Posterior vena cava (tissue), 2 donors: Measurements from ENCODE around the gene PLPP6. TPM values are rescaled to one million over a fixed set of nuclear protein-coding genes. Genes with fewer than 3 reads are reported as not detected.
"Not testable (repeated sequence)": the region's sequence is repeated elsewhere in the genome, so short reads cannot be mapped to it uniquely, and the experiment has no call there.

ENCODE experiments used
- DNase-seq: peaks from one replicate; pipeline ENCODE4 v3.0.0-alpha.2; 2020; ENCODE audit warnings: low spot score
- intact Hi-C, 2 donors: fragments of 100-400 bp; cut with DNase I; formaldehyde crosslinking; loops; one replicate each; pipeline versions ENCODE4 v1.14.1 to v1.14.2; 2022 to 2023
- long read RNA-seq, 2 donors: library from polyadenylated mRNA; unstranded; transcript quantifications; one replicate each; pipeline ENCODE4 v2.0.0, GENCODE V29; 2020 to 2021
- total RNA-seq, 2 donors: library from RNA; stranded (reverse); fragmentation: NEBNext Ultra II Directional; extraction: Animal tissue kit (Norgen Biotek cat#: 25700); gene quantifications; one replicate each; pipeline ENCODE4 v1.2.1, GENCODE V29; 2021
- donor health status: DM: yes; HTN: yes; CAD: no.
- donor health status: DM: yes; HTN: yes; CAD: no.

PLPP6 gene
- 1 to 10 TPM; 4.3 to 4.9 TPM for total RNA-seq
- long read RNA-seq, donor 1, partial matches to known transcripts: 0 of 1 reads
- long read RNA-seq, donor 1, other reads (novel, unspliced or antisense): 0 of 1 reads
- long read RNA-seq, donor 2, transcript PLPP6-201 (1 exons, 2,944 nt): major isoform, 7 of 7 reads
- long read RNA-seq, donor 2, partial matches to known transcripts: 0 of 7 reads
- long read RNA-seq, donor 2, other reads (novel, unspliced or antisense): 0 of 7 reads

- peak; percentile 95 for DNase-seq
- intact Hi-C loops: no loop called here
These were observed at the start of gene PLPP6 for GRCh38 chr9:4662108-4662988. TSS of gene PLPP6 (plus strand) at chr9:4662294. CDS start at chr9:4662376, 82 bp downstream.

GRCh38 chr9:4614627-4615026 lies 47.5 kb upstream of the PLPP6 start:
- intact Hi-C loops: no loop called here
- DNase-seq: no peak

GRCh38 chr9:4615251-4615650 lies 46.8 kb upstream of the PLPP6 start:
- no peak for DNase-seq
- intact Hi-C loops: no loop called here

DNA sequence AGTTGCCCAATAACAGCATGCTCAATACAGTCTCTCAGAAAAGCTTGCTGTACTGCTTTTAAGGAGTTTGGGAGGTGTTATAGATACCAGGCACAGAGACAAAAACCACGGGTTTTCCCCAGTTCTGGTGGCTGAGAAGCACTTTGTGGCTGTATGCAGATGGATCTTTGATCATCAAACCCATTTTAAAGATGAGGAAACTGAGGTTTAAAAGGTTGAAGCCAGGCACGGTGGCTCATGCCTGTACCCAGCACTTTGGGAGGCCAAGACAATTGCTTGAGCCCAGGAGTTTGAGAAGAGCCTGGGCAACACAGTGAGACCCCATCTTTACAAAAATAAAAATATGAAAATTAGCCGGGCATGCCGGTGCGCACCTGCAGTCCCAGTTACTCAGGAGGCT lies 46.3 kb upstream of the PLPP6 start:
- intact Hi-C loops: no loop called here
- DNase-seq: no peak

DNA sequence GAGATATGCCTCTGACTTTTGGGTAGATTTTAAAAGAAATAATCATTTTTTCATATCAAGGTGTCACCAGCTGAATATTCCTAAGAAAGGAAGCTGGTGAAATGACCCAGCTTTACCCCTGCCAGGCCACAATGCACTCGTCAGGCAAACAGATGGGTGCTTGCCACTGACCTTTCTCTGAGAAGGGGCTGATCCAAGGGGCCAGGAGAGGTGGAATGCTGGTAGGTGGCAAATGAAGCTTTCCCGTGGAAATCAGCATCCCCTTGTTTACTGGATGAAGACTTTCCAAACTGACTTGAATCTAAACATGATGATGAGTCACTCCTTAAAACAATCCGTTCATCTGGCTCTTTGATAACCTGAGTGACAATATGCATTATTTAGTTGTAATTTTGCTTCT lies 44.3 kb upstream of the PLPP6 start:
- intact Hi-C loops: no loop called here
- DNase-seq: no peak

GRCh38 chr9:4618700-4619099 lies 43.4 kb upstream of the PLPP6 start:
- DNase-seq: no peak
- intact Hi-C loops: no loop called here

DNA sequence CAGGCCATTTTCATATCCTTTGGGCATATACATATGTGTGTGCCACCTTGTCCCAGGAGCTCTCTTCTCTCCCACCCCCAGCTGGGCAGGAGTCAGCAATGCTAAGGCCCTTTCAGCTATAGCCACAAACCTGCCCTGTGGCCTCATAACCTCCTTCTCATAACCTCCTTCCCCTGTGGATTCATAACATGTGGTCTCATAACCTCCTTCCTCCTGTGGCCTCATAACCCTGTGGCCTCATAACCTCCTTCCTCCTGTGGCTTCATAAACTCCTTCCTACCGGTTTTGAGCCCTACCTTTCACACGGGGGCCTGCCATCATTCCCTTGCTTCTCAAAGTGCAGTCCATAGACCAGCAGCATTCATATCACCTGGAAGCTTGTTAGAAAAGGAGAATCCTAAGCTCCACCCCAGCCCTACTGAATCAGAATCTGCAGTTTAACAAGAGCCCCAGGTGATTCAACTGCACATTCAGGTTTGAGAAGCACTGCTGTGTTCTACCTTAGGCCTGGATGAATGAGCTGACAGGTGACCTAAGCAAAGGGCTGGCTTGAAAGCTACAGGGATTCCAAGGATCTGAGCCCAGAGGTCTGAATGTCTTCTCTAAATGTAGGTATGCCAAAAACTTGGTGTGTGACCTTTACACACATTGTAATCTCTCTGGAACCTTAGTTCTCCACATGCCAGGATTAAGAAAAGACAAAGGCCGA lies 41.9 kb upstream of the PLPP6 start:
- intact Hi-C loops: no loop called here
- no peak for DNase-seq

DNA sequence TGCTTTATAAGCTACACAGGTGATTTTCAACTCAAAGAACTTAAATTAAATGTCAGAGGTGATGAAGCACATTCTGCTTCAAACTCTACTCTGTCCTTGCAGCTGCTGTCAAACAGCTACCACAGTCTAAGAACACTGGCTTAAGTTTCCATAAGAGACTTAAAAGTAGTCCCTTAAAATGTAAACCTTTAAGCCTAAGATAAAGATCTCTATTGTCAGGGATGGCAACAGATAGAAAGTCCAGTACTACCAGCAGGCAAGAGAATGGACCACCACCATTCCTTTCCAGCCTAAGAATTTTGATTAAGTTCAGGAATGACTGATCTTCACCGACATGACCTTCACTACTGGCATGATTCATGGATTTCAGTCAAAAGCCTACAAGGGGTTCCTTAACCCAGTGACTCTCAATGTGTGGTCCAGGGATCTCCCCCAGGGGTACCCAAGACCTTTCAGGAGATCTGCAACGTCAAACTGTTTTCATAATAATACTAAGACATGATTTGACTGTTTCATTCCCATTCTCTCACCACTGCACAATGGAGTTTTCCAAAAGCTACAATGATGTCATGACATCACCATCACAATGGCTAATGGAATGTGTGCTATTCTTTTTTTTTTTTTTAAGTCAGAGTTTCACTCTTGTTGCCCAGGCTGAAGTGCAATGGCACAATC lies 41.1 kb upstream of the PLPP6 start:
- DNase-seq: no peak
- intact Hi-C loops: no loop called here

GRCh38 chr9:4622016-4622415 lies 40.1 kb upstream of the PLPP6 start:
- no peak for DNase-seq
- intact Hi-C loops: no loop called here

DNA sequence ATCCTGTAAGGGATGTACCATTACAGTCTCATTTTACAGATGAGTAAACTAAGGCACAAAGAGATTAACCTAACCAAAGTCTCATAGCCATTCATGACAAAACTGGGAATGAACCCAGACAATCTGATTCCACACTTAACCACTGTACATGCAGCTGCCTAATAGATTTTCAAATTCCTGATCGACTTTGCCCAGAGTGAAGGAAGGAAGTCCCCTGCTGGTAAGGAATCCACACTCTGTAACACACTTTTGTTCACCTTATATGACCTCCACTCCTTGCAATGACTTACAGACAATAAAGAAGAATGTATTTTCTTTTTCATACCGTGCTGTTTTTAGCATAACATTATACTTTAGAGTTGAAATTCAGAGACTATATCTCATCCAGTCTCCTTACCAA lies 31.3 kb upstream of the PLPP6 start:
- DNase-seq: no peak
- intact Hi-C loops: loop anchor here in 1 of 2 donors (10.0 kb wide), 1 partner anchor 246 kb away; no protein-coding TSS in a partner anchor

- DNase-seq: no peak
- intact Hi-C loops: loop anchor here in 1 of 2 donors (10.0 kb wide), 1 partner anchor 254 kb away; no protein-coding TSS in a partner anchor
These were observed 23.1 kb upstream of the PLPP6 start for GRCh38 chr9:4638968-4639367.

DNA sequence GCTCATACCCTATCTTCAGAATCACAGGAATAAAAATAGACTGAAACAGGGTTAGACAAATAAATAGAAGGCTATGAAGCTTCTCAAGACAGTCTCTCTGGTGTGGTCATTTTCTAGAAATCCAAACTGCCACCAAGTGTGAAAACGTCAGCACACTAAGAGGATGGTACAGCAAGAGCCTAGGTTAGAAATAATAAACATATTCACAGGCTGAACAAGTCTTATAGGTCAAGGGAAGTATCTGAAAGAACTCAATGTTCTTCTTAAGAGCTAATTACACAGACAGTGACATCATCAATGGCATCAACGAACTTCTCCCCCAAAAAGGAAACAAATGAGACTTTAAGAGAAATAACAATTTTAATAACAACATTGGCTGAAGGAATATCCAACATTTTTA lies 22.7 kb upstream of the PLPP6 start:
- intact Hi-C loops: loop anchor here in 1 of 2 donors (10.0 kb wide), 1 partner anchor 255 kb away; no protein-coding TSS in a partner anchor

DNA sequence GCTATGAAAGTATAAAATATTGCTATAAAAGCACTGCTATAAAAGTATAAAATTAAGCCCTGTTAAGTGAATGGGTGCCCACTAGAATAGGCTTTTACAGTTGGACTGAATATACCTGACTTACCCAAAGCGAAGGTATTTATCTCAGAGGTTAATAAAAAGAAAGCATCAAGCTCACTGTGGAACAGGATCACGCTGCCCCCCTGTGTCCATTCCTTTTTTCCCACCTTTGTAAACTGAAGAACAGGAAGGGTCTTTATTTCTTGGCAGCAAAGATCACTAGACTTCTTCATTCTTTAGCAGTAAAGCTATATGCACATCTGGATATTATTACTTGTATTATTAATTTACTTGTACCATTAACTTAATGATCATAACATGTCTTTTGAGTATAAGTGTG lies 22.1 kb upstream of the PLPP6 start:
- no peak for DNase-seq
- intact Hi-C loops: loop anchor here in 1 of 2 donors (10.0 kb wide), 1 partner anchor 255 kb away; no protein-coding TSS in a partner anchor

More for the DNA sequence above, 22.7 kb upstream of the PLPP6 start:
- no peak for DNase-seq

- DNase-seq: no peak
- intact Hi-C loops: loop anchor here in 1 of 2 donors (10.0 kb wide), 1 partner anchor 258 kb away; no protein-coding TSS in a partner anchor
These were observed 19.7 kb upstream of the PLPP6 start for GRCh38 chr9:4642351-4642750.

DNA sequence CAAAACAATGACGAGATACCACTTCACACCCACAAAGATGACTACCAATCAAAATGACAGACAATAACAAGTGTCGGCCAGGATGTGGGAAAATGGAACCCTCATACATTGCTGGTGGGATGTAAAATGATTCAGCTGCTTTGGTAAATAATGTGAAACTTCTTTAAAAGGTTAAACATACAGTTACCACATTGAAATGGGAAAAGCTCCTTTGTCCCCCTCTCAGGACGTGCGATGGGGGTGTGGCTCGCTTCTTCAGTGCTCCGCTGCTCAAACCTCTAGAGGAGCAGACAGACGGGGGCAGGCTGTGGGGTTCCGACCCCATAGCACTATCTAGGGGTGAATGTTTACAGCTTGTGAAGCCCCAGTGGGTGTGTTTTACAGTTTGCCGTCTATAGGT lies 8.0 kb upstream of the PLPP6 start:
- intact Hi-C loops: no loop called here
- DNase-seq: no peak

- DNase-seq: no peak
- intact Hi-C loops: no loop called here
These were observed 7.6 kb upstream of the PLPP6 start for GRCh38 chr9:4654538-4654937.

DNA sequence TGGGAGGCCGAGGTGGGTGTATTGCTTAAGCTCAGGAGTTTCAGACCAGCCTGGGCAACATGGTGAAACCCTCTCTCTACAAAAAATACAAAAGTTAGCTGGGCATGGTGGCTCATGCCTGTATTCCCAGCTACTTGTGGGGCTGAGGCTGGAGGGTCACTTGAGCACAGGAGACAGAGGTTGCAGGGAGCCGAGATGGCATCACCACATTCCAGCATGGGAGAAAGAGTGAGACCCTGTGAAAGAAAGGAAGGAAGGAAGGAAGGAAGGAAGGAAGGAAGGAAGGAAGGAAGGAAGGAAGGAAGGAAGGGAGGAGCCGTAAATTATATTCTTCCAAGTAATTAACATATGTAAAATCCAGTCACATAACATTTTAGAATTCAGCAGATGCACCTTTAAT lies 5.9 kb upstream of the PLPP6 start:
- DNase-seq, intact Hi-C loops: not testable (repeated sequence)

- no peak for DNase-seq
- intact Hi-C loops: no loop called here
These were observed 5.5 kb upstream of the PLPP6 start for GRCh38 chr9:4656621-4657020.

DNA sequence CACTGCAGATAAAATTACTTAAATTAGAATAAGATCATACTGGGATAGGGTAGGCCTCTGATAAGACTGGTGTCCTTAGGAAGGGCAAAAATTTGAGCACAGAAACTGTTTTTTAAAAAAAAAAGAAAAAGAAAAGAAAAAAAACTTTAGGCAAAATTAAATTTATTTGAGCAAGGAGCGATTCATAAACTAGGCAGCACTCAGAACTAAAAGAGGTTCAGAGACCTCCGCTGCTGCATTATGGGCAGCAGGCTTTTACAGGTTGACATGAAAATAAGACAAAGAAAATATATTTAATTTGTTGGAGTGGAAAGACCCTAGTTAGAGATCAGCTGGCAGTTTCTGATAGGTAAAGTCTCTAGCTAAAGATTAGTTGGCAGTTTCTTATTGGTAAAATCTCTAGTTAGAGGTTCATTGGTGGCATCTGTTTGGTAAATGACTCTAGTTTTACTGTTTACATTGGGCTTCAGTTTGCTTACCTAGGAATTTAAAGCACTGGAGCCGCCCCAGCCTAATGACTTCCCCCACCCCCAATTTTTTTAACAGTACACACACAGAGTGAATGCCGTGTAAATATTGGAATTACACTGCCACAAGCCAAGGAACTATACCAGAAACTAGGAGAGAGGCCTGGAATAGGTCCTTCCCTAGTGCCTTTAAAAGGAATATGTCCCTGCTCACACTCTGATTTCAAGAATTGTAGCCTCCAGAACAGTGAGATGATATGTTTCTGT lies 4.5 kb upstream of the PLPP6 start:
- DNase-seq: no peak
- intact Hi-C loops: no loop called here
